Measurements from ENCODE around the gene PTPN1. TPM values are rescaled to one million over a fixed set of nuclear protein-coding genes. Genes with fewer than 3 reads are reported as not detected.
A peak's percentile ranks its signal among the peaks of the same experiment; 100 is the strongest.
"Not testable (repeated sequence)": the region's sequence is repeated elsewhere in the genome, so short reads cannot be mapped to it uniquely, and the experiment has no call there.

Gene PTPN1
- total RNA-seq, 2 experiments from 2014 or later: 17.1 to 25.1 TPM

DNA sequence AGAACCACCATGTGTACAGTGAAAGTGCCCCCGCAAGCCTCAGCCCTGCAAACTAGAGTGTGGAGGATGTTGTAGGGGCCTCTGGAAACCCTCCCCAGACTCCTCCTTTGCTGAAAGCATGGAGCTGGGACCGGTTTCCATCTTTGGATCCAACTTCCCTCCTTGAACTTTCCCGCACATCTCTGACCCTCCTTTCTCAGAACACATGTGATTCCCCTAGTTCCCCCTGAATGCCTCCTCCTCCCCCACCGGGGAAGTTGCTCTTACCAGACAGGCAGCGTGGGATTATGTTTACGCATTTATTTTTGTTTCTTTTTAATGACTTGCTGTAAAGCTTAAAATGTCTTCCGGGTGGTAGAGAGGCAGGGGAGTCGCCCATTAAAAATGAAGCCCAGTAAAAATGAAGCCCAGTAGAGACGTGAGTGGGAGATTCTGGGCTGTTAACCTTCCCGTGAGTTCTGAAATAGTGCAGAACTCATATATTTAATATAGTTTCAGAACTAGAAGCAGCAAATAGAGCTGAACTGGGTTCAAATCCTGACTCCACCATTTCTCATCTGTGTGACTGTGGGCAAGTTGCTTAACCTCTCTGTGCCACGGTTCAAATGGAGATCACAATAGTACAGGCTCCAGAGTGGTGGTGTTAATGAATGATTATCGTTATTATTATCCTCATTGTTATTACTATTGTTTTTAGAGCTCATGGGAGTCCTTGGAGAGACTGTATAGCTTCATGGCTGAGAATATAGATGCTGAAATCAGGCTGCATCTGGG is 8.0 kb upstream of the PTPN1 start:
- H2AFZ ChIP-seq (ENCODE audit: low read length): no peak overlapping the region
- intact Hi-C loops (cut with micrococcal nuclease; ENCODE audit: unreplicated experiment): no loop called here

DNA sequence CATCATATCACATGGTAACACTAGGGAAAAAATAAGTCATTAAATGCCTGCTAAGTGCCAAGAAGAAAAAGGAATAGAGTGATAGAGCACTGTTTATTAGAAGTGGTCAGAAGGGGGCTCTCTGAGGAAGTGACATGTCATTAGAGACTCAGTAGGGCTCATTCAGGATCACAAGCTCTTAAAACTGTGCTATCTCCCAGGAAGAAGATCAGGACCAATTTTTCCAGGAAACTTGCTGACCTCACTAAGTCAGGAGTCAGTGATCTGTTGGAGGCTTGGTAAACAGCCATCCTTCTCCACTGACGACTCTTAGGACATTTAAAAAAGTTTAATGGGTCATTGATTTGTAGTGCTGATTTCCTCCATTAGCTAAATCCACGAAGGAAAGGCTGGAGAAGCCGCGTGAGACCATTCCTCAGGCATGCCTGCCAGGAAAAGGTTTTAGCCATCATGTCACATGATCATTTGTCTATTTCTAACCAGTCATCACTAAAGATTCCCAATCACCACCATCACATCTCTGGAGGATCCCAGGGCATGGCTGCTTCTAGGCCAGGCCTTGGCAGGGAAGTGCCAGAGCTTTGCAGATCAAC is 5.9 kb upstream of the PTPN1 start:
- no peaks in the 10 kb centered on the region for H3K9me3 ChIP-seq (ENCODE audit: low read length)
- H3K36me3 ChIP-seq (ENCODE audit: insufficient read depth, low read length): no peaks in the 10 kb centered on the region
- BruUV-seq (replicated peaks): no TSS peak
- H3K27ac ChIP-seq (ENCODE audit: low read depth, low read length, poor library complexity, severe bottlenecking): no peak overlapping the region
- peak; percentile 41 for DNase-seq (ENCODE audit: low spot score)
- 0 out of 2 replicates have a peak overlapping the region, but pooled peaks have one; percentile 15 for H2AFZ ChIP-seq (ENCODE audit: low read length)
- intact Hi-C loops (cut with micrococcal nuclease; ENCODE audit: unreplicated experiment): loop anchor here (2.0 kb wide), 1 partner anchor 66 kb away; no protein-coding TSS in a partner anchor
- no peak for TF ChIP-seq EZH2phosphoT487 (IDR thresholded peaks at IDR 0.05; ENCODE audit: borderline replicate concordance, low read depth, low read length)
- TF ChIP-seq, protein P1, sequence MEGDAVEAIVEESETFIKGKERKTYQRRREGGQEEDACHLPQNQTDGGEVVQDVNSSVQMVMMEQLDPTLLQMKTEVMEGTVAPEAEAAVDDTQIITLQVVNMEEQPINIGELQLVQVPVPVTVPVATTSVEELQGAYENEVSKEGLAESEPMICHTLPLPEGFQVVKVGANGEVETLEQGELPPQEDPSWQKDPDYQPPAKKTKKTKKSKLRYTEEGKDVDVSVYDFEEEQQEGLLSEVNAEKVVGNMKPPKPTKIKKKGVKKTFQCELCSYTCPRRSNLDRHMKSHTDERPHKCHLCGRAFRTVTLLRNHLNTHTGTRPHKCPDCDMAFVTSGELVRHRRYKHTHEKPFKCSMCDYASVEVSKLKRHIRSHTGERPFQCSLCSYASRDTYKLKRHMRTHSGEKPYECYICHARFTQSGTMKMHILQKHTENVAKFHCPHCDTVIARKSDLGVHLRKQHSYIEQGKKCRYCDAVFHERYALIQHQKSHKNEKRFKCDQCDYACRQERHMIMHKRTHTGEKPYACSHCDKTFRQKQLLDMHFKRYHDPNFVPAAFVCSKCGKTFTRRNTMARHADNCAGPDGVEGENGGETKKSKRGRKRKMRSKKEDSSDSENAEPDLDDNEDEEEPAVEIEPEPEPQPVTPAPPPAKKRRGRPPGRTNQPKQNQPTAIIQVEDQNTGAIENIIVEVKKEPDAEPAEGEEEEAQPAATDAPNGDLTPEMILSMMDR (conservative IDR thresholded peaks at IDR 0.05; ENCODE audit: low read length): peak; percentile 72
- no peak overlapping the region for H3K4me2 ChIP-seq (ENCODE audit: low read length)
- ChIA-PET POLR2A (interaction anchor here (1.1 kb wide), 1 partner anchor 12 kb away, joined by 4 read pairs; no protein-coding TSS in a partner anchor), CTCF (ENCODE audit: unreplicated experiment) (interaction anchor here (1.1 to 1.4 kb wide), 2 partner anchors 9 to 21 kb away, joined by 3 to 5 read pairs; no protein-coding TSS in a partner anchor)
- H3K79me2 ChIP-seq (ENCODE audit: insufficient read depth, low read depth, low read length): no peaks in the 10 kb centered on the region
- no peak overlapping the region for H3K4me3 ChIP-seq (ENCODE audit: low read depth, low read length, poor library complexity, severe bottlenecking)
- H4K20me1 ChIP-seq (ENCODE audit: insufficient read depth, low read length): no peaks in the 10 kb centered on the region
- no peaks in the 10 kb centered on the region for H3K9me2 ChIP-seq (ENCODE audit: insufficient read depth, low read length)
- H3K4me1 ChIP-seq (ENCODE audit: insufficient read depth, low read length, poor library complexity, severe bottlenecking): peaks cover 2% of the 10 kb centered on the region

More for the DNA sequence above, 8.0 kb upstream of the PTPN1 start:
- Histone ChIP-seq H3K4me3 (ENCODE audit: low read depth, low read length, poor library complexity, severe bottlenecking) (no peak overlapping the region), H3K27ac (ENCODE audit: low read depth, low read length, poor library complexity, severe bottlenecking) (no peak overlapping the region), H3K36me3 (ENCODE audit: insufficient read depth, low read length) (no peaks in the 10 kb centered on the region), H4K20me1 (ENCODE audit: insufficient read depth, low read length) (no peaks in the 10 kb centered on the region), H3K9me2 (ENCODE audit: insufficient read depth, low read length) (no peaks in the 10 kb centered on the region), H3K79me2 (ENCODE audit: insufficient read depth, low read depth, low read length) (no peaks in the 10 kb centered on the region), H3K4me2 (ENCODE audit: low read length) (no peak overlapping the region), H3K4me1 (ENCODE audit: insufficient read depth, low read length, poor library complexity, severe bottlenecking) (no peaks in the 10 kb centered on the region), H3K9me3 (ENCODE audit: low read length) (no peaks in the 10 kb centered on the region)
- DNase-seq (ENCODE audit: low spot score): no peak
- ChIA-PET CTCF (ENCODE audit: unreplicated experiment) (no interaction called here), POLR2A (interaction anchor here (0.7 to 1.2 kb wide), 3 partner anchors 8 to 67 kb away, joined by 3 to 5 read pairs (median 3); no protein-coding TSS in a partner anchor)
- TF ChIP-seq, protein P1 (conservative IDR thresholded peaks at IDR 0.05; ENCODE audit: low read length): no peak
- TF ChIP-seq EZH2phosphoT487 (IDR thresholded peaks at IDR 0.05; ENCODE audit: borderline replicate concordance, low read depth, low read length): no peak
- no TSS peak for BruUV-seq (replicated peaks)

- H3K4me3 ChIP-seq (ENCODE audit: low read depth, low read length, poor library complexity, severe bottlenecking): no peak overlapping the region
- H3K36me3 ChIP-seq (ENCODE audit: insufficient read depth, low read length): no peaks in the 10 kb centered on the region
- intact Hi-C loops (cut with micrococcal nuclease; ENCODE audit: unreplicated experiment): no loop called here
- H3K4me1 ChIP-seq (ENCODE audit: insufficient read depth, low read length, poor library complexity, severe bottlenecking): peaks cover 10% of the 10 kb centered on the region
- CTCF ChIA-PET (ENCODE audit: unreplicated experiment): no interaction called here
- no peak overlapping the region for H3K4me2 ChIP-seq (ENCODE audit: low read length)
- peaks cover 6% of the 10 kb centered on the region; the same call in 1 of the 2 replicates for H3K79me2 ChIP-seq (ENCODE audit: insufficient read depth, low read depth, low read length)
- no peak overlapping the region for H2AFZ ChIP-seq (ENCODE audit: low read length)
- no peaks in the 10 kb centered on the region for H3K9me3 ChIP-seq (ENCODE audit: low read length)
- no peak for TF ChIP-seq EZH2phosphoT487 (IDR thresholded peaks at IDR 0.05; ENCODE audit: borderline replicate concordance, low read depth, low read length)
- TF ChIP-seq, protein P1 (conservative IDR thresholded peaks at IDR 0.05; ENCODE audit: low read length): peak; percentile 33; the same call in 1 of the 2 replicates
- no TSS peak for BruUV-seq (replicated peaks)
- POLR2A ChIA-PET: no interaction called here
- no peak for DNase-seq (ENCODE audit: low spot score)
- peaks cover 5% of the 10 kb centered on the region for H4K20me1 ChIP-seq (ENCODE audit: insufficient read depth, low read length)
- no peak overlapping the region for H3K27ac ChIP-seq (ENCODE audit: low read depth, low read length, poor library complexity, severe bottlenecking)
- no peaks in the 10 kb centered on the region for H3K9me2 ChIP-seq (ENCODE audit: insufficient read depth, low read length)
These were observed 4.0 kb upstream of the PTPN1 start for GRCh38 chr20:50506270-50506579.

- POLR2A ChIA-PET: interaction anchor here (0.6 kb wide), 1 partner anchor 38 kb away, joined by 3 read pairs; no protein-coding TSS in a partner anchor
- H3K4me3 ChIP-seq (ENCODE audit: low read depth, low read length, poor library complexity, severe bottlenecking); H3K9me3 ChIP-seq (ENCODE audit: low read length); H3K9me2 ChIP-seq (ENCODE audit: insufficient read depth, low read length); CTCF ChIA-PET (ENCODE audit: unreplicated experiment); BruUV-seq (replicated peaks); H3K36me3 ChIP-seq (ENCODE audit: insufficient read depth, low read length); H3K27ac ChIP-seq (ENCODE audit: low read depth, low read length, poor library complexity, severe bottlenecking); DNase-seq (ENCODE audit: low spot score); intact Hi-C loops (cut with micrococcal nuclease; ENCODE audit: unreplicated experiment); H3K4me2 ChIP-seq (ENCODE audit: low read length); H2AFZ ChIP-seq (ENCODE audit: low read length): not testable (repeated sequence)
- Histone ChIP-seq H4K20me1 (ENCODE audit: insufficient read depth, low read length) (peaks cover 18% of the 10 kb centered on the region), H3K4me1 (ENCODE audit: insufficient read depth, low read length, poor library complexity, severe bottlenecking) (peaks cover 23% of the 10 kb centered on the region), H3K79me2 (ENCODE audit: insufficient read depth, low read depth, low read length) (peaks cover 21% of the 10 kb centered on the region; the same call in 1 of the 2 replicates)
These were observed 2.4 kb upstream of the PTPN1 start for GRCh38 chr20:50507745-50508144.
